Trophoblast cell (in vitro differentiated cells and primary cell): ENCODE data around the gene CERK.

Experiments used
- DNase-seq, 2 donors: peaks; one replicate each; pipeline ENCODE4 v3.0.0-alpha.2; 2016
- H2AFZ ChIP-seq: 2 replicates; pipeline ENCODE4 v1.6.1; 2013; ENCODE audit warnings: low read length, moderate library complexity, mild to moderate bottlenecking; ENCODE audit not compliant: insufficient read depth, poor library complexity
- H2AK5ac ChIP-seq: 2 replicates; pipeline ENCODE4 v1.6.1; 2013; ENCODE audit warnings: mild to moderate bottlenecking, low read length
- H2BK120ac ChIP-seq: 2 replicates; pipeline ENCODE4 v1.6.1; 2013; ENCODE audit warnings: low read length, mild to moderate bottlenecking, moderate library complexity; ENCODE audit not compliant: insufficient read depth, poor library complexity
- H2BK12ac ChIP-seq: 2 replicates; pipeline ENCODE4 v1.6.1; 2013; ENCODE audit warnings: mild to moderate bottlenecking, low read length, moderate library complexity
- H2BK5ac ChIP-seq: 2 replicates; pipeline ENCODE4 v1.6.1; 2013; ENCODE audit warnings: low read length, low read depth, moderate library complexity, mild to moderate bottlenecking; ENCODE audit not compliant: poor library complexity
- H3K14ac ChIP-seq: 2 replicates; pipeline ENCODE4 v1.6.1; 2013; ENCODE audit warnings: mild to moderate bottlenecking, low read length
- H3K18ac ChIP-seq: 2 replicates; pipeline ENCODE4 v1.6.1; 2013; ENCODE audit warnings: mild to moderate bottlenecking, low read length
- H3K23ac ChIP-seq: 2 replicates; pipeline ENCODE4 v1.6.1; 2013; ENCODE audit warnings: low read length
- H3K27ac ChIP-seq: 2 replicates; pipeline ENCODE4 v1.5.1; 2013; ENCODE audit warnings: low read depth, mild to moderate bottlenecking, inconsistent platforms, low read length, moderate library complexity
- H3K27me3 ChIP-seq: 2 replicates; pipeline ENCODE4 v1.6.1; 2013; ENCODE audit warnings: inconsistent platforms, mild to moderate bottlenecking, low read length, moderate library complexity; ENCODE audit not compliant: insufficient read depth
- H3K36me3 ChIP-seq, 2 experiments: 1 replicate in 1 of 2; 2 replicates in 1 of 2; pipeline ENCODE4 v1.6.1; 2013; ENCODE audit warnings: low read length in 2 of 2, mild to moderate bottlenecking in 2 of 2, moderate library complexity in 1 of 2; ENCODE audit not compliant: insufficient read depth in 2 of 2, control insufficient read depth in 1 of 2
- H3K4ac ChIP-seq: 2 replicates; pipeline ENCODE4 v1.6.1; 2013; ENCODE audit warnings: low read depth, mild to moderate bottlenecking, low read length, moderate library complexity
- H3K4me1 ChIP-seq, 2 experiments: 1 replicate in 1 of 2; 2 replicates in 1 of 2; pipeline ENCODE4 v1.6.1; 2013; ENCODE audit warnings: low read length in 2 of 2, mild to moderate bottlenecking in 2 of 2, moderate library complexity in 1 of 2; ENCODE audit not compliant: insufficient read depth in 2 of 2, control insufficient read depth in 1 of 2
- H3K4me2 ChIP-seq: 2 replicates; pipeline ENCODE4 v1.6.1; 2013; ENCODE audit warnings: inconsistent platforms, mild to moderate bottlenecking, low read length, moderate library complexity
- H3K4me3 ChIP-seq: 2 replicates; pipeline ENCODE4 v1.5.1; 2013; ENCODE audit warnings: mild to moderate bottlenecking, low read depth, low read length, inconsistent platforms
- H3K79me1 ChIP-seq: one replicate; pipeline ENCODE4 v1.6.1; 2013; ENCODE audit warnings: low read length
- H3K79me2 ChIP-seq: 2 replicates; pipeline ENCODE4 v1.6.1; 2013; ENCODE audit warnings: low read length, mild to moderate bottlenecking; ENCODE audit not compliant: control insufficient read depth, insufficient read depth, poor library complexity
- H3K9ac ChIP-seq: 2 replicates; pipeline ENCODE4 v1.6.1; 2013; ENCODE audit warnings: mild to moderate bottlenecking, low read length
- H3K9me3 ChIP-seq: 2 replicates; pipeline ENCODE4 v1.6.1; 2013; ENCODE audit warnings: low read depth, mild to moderate bottlenecking, control low read depth, inconsistent platforms, low read length; ENCODE audit not compliant: insufficient read depth
- H4K12ac ChIP-seq: 2 replicates; pipeline ENCODE4 v1.6.1; 2013; ENCODE audit warnings: low read depth, mild to moderate bottlenecking, low read length, moderate library complexity
- H4K8ac ChIP-seq: 2 replicates; pipeline ENCODE4 v1.6.1; 2013; ENCODE audit warnings: low read depth, mild to moderate bottlenecking, low read length, moderate library complexity
- H4K91ac ChIP-seq: one replicate; pipeline ENCODE4 v1.6.1; 2013; ENCODE audit warnings: low read depth, mild to moderate bottlenecking, low read length, moderate library complexity
- WGBS: extraction: QIAGEN DNeasy Blood & Tissue Kit; methylation state at CpG from one replicate; pipeline ENCODE4 v1.1.7; 2013; ENCODE audit warnings: missing lambda C conversion rate; ENCODE audit not compliant: insufficient read length, insufficient coverage; ENCODE audit errors: extremely low coverage; 5-methylcytosine and 5-hydroxymethylcytosine counted together

The CERK gene

DNA sequence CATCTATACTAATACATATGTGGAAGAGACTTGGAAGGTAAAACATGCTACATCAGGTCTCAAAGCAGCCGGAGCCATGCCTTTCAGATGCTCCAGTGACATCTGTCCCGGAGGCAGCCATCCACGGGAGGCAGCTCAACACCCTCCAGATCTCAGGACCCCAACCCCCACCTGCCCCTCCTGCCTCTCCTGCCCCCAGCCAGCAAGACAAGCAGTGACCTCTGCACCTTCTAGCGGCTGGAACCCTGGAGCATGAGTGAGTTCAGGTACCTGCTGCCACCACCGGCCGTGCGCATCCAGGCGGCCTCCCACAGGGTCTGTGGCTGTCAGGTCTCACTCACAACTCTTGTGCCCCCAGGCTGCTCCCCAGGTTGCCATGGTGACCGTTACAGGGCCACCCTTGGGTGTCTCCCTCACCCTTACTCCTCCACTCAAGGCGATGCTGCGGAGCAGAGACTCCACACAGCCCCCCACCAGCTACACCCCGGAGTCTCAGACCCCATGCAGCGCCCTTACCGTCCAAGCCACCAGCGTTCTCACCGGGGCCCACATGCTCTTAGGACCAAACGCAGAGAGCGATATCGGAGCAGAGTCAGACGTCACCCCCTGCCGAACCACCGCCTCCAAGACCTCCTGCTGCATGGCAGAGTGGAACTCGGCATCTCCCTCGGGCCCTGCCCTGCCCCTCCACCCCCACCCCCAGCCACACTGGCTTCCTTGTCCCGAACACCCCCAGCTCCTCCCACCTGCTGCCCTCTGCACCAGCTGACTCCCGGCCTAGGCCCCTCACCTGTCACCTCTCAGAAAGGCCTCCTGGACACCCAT lies 34.7 kb downstream of the CERK start:
- Histone ChIP-seq H2AFZ (no peak overlapping the region), H3K4me1 (no peaks in the 10 kb centered on the region), H3K14ac (no peak overlapping the region), H3K9ac (no peak overlapping the region), H3K4me3 (no peak overlapping the region), H3K36me3 (peaks cover 58 to 65% of the 10 kb centered on the region in 2 experiments), H3K79me2 (no peaks in the 10 kb centered on the region), H2BK5ac (no peak overlapping the region), H4K91ac (no peak overlapping the region), H3K9me3 (peaks cover 5% of the 10 kb centered on the region), H3K23ac (no peak overlapping the region), H3K18ac (no peak overlapping the region), H3K27me3 (no peaks in the 10 kb centered on the region), H3K27ac (no peak overlapping the region), H3K4ac (no peak overlapping the region), H4K8ac (no peak overlapping the region), H3K4me2 (no peak overlapping the region), H2AK5ac (no peak overlapping the region), H4K12ac (no peak overlapping the region), H2BK12ac (no peak overlapping the region), H2BK120ac (no peak overlapping the region), H3K79me1 (no peaks in the 10 kb centered on the region)
- DNase-seq: no peak
- no CpG with 5 or more reads among the region's 26 CpGs for WGBS

DNA sequence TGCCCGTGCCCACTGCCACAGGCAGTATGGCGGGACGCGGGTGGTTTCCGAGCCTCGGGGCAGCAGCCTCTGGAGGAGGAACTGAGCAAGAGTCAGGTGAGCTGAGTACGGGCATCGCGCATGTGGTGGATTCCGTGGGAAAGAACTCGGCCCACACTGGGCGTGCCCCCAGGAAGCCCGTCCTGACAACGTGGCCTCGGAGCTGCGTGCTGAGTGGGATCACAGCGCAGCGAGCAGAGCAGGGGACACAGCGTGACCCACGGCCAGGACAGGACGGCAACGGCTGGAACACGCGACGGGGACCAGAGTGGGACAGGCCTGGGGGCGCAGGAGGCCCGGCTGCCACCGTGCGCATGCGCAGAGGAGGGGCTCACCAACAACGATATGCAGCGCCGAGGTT lies 36.8 kb downstream of the CERK start:
- Histone ChIP-seq H3K4me1 (no peaks in the 10 kb centered on the region), H3K23ac (no peak overlapping the region), H3K14ac (no peak overlapping the region), H4K91ac (no peak overlapping the region), H3K9me3 (peaks cover 5% of the 10 kb centered on the region), H3K4me2 (no peak overlapping the region), H2BK120ac (no peak overlapping the region), H4K12ac (no peak overlapping the region), H3K79me1 (no peaks in the 10 kb centered on the region), H2BK12ac (no peak overlapping the region), H3K79me2 (no peaks in the 10 kb centered on the region), H3K18ac (no peak overlapping the region), H3K27ac (no peak overlapping the region), H4K8ac (no peak overlapping the region), H3K27me3 (no peaks in the 10 kb centered on the region), H3K4ac (no peak overlapping the region), H2AFZ (no peak overlapping the region), H2BK5ac (no peak overlapping the region), H2AK5ac (no peak overlapping the region), H3K36me3 (peaks cover 57 to 61% of the 10 kb centered on the region in 2 experiments), H3K9ac (no peak overlapping the region), H3K4me3 (peak overlapping the region; percentile 52)
- WGBS: no CpG with 5 or more reads among the region's 33 CpGs
- DNase-seq: no peak

DNA sequence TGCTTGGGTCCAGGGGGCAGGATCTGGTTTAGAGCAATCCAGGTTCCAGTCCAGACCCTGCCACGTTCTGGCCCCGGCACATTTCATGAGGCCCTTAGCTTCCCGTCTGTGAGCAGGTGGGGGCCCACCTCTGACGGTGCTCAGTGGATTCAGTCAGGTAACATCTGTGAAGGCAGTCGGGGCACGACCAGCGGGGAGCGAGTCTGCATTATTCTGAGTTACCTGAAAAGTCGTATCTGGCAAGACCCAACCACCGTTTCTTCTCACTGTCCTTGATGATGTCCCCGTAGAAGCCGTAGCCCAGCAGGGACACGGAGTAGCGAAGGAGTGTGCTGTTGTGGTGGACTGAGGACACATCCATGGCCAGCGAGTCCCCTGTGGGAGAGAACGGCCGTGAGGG lies 39.0 kb downstream of the CERK start:
- Histone ChIP-seq H2BK120ac (no peak overlapping the region), H2BK5ac (no peak overlapping the region), H3K36me3 (peaks cover 70 to 73% of the 10 kb centered on the region in 2 experiments), H4K91ac (no peak overlapping the region), H3K79me1 (no peaks in the 10 kb centered on the region), H3K4ac (no peak overlapping the region), H3K18ac (no peak overlapping the region), H2AK5ac (no peak overlapping the region), H3K79me2 (no peaks in the 10 kb centered on the region), H3K9me3 (peaks cover 5% of the 10 kb centered on the region), H3K4me2 (no peak overlapping the region), H3K23ac (no peak overlapping the region), H3K14ac (no peak overlapping the region), H3K4me3 (no peak overlapping the region), H4K8ac (no peak overlapping the region), H2BK12ac (no peak overlapping the region), H3K4me1 (no peaks in the 10 kb centered on the region), H4K12ac (no peak overlapping the region), H3K27ac (no peak overlapping the region), H3K27me3 (no peaks in the 10 kb centered on the region), H3K9ac (no peak overlapping the region), H2AFZ (no peak overlapping the region)
- no peak for DNase-seq
- WGBS: no CpG with 5 or more reads among the region's 17 CpGs

DNA sequence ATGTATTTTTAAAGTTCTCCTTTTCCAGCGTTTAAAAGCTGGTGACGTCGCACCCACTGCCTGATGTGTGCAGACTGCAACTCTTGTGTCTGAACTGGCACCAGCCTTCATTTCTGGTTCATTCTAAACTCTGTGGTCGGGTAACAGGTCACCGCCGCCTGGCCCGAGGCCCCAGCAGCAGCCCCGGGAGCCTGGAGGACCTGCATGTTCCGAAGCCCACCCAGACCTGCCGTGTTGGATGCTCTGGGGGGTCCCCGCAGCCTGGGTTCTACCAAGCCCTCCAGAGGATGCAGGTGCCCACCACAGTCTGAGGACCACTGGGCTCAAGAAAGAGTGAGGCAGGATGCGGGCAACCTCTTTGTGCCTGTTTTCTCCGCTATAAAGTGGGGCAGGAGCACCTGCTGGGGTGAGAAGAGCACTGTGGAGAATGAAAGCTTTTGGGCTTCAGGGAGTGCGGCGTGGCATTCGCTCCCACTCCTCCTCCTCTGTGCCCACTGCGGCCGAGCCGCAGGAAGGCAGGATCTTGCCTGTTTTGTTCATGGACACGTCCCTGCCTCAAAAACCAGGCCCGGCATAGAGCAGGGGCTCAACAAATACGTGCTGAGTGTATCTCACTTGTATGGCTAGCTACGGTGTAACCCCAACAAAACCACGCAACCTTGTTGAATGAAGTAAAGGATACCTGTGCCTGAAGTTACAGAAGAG lies 40.1 kb downstream of the CERK start:
- Histone ChIP-seq H2BK5ac (no peak overlapping the region), H3K4me1 (no peaks in the 10 kb centered on the region), H2AK5ac (no peak overlapping the region), H3K4me3 (no peak overlapping the region), H2BK120ac (no peak overlapping the region), H3K9me3 (peaks cover 5% of the 10 kb centered on the region), H2AFZ (no peak overlapping the region), H4K91ac (no peak overlapping the region), H4K8ac (no peak overlapping the region), H3K36me3 (peaks cover 67 to 73% of the 10 kb centered on the region in 2 experiments), H3K27me3 (no peaks in the 10 kb centered on the region), H3K79me1 (no peaks in the 10 kb centered on the region), H3K4ac (no peak overlapping the region), H3K27ac (no peak overlapping the region), H2BK12ac (no peak overlapping the region), H3K4me2 (no peak overlapping the region), H3K14ac (no peak overlapping the region), H3K79me2 (no peaks in the 10 kb centered on the region), H3K23ac (no peak overlapping the region), H4K12ac (no peak overlapping the region), H3K9ac (no peak overlapping the region), H3K18ac (no peak overlapping the region)
- no peak for DNase-seq
- no CpG with 5 or more reads among the region's 24 CpGs for WGBS
